BE2C (cell line): ENCODE data around the gene ARPC5. TPM values are rescaled to one million over a fixed set of nuclear protein-coding genes. Genes with fewer than 3 reads are reported as not detected.
"Not testable (repeated sequence)": the region's sequence is repeated elsewhere in the genome, so short reads cannot be mapped to it uniquely, and the experiment has no call there.

Experiments used
- DNase-seq: peaks from one replicate; pipeline ENCODE4 v3.0.0-alpha.2; 2020
- H3K27me3 ChIP-seq: fragments of 250-450 bp; sonication (Bioruptor Pico); 2 replicates; pipeline ENCODE4 v1.5.1; 2020; ENCODE audit warnings: mild to moderate bottlenecking
- H3K36me3 ChIP-seq: fragments of 250-450 bp; sonication (Bioruptor Pico); 2 replicates; pipeline ENCODE4 v1.5.1; 2020; ENCODE audit warnings: mild to moderate bottlenecking
- H3K4me1 ChIP-seq: fragments of 250-450 bp; sonication (Bioruptor Pico); 2 replicates; pipeline ENCODE4 v1.5.1; 2020
- H3K4me3 ChIP-seq: 2 replicates; pipeline ENCODE4 v1.5.1; 2011; ENCODE audit warnings: low read depth, low read length
- H3K9me3 ChIP-seq: fragments of 250-450 bp; sonication (Bioruptor Pico); 2 replicates; pipeline ENCODE4 v1.5.1; 2020
- polyA plus RNA-seq: library from polyadenylated mRNA; unstranded; fragments of >200 nt; gene quantifications from one replicate; pipeline ENCODE4 v1.2.1, GENCODE V29; 2012; ENCODE audit warnings: low read depth, missing spikeins; ENCODE audit not compliant: insufficient read length, insufficient read depth
- TF ChIP-seq, protein P1 (sequence below): IDR thresholded peaks from 2 replicates; pipeline ENCODE4 v1.5.1; 2012; ENCODE audit warnings: mild to moderate bottlenecking, low read depth, low read length

The ARPC5 gene
- 92.3 TPM for polyA plus RNA-seq

DNA sequence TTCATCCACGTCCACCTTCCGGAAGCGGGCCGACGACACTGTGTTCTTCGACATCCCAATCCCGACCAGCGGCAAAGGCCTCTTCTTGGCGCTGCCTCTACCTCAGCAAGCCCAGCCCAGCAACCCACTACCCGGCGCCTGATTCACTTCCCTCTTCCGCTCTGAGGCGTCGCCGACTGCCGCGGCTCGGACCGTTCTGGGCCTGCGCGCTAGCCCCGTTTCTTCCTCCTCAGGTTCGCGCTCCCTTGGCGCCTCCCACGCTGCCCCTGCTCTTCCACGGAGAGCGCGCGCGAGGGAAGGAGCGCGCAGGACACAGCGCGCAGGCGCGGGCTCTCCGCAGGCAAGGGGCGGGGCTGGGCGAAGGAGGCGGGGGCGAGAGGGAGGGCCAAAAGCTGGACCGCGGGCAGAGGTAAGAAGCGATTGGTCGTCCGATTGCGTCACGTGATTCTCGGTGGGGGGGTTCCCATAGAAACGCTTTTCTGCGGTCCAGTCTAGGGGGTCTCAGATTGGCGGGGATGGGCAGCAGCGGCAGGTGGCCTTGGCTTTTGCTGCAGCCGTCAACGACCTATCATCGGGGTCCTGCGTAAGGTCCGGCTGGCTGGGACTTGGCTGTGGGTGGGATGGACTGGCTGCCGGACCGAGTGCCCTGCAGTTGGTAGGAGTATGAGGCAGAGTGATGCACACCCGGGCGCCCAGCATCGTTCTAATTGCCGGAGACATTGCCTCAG, at the start of gene ARPC5:
ARPC5 (minus strand) TSS at position 178 of the 728 bp plus-strand sequence; CDS start at position 54, 124 bp downstream.
- peak; percentile 98 for DNase-seq
- TF ChIP-seq, protein P1, sequence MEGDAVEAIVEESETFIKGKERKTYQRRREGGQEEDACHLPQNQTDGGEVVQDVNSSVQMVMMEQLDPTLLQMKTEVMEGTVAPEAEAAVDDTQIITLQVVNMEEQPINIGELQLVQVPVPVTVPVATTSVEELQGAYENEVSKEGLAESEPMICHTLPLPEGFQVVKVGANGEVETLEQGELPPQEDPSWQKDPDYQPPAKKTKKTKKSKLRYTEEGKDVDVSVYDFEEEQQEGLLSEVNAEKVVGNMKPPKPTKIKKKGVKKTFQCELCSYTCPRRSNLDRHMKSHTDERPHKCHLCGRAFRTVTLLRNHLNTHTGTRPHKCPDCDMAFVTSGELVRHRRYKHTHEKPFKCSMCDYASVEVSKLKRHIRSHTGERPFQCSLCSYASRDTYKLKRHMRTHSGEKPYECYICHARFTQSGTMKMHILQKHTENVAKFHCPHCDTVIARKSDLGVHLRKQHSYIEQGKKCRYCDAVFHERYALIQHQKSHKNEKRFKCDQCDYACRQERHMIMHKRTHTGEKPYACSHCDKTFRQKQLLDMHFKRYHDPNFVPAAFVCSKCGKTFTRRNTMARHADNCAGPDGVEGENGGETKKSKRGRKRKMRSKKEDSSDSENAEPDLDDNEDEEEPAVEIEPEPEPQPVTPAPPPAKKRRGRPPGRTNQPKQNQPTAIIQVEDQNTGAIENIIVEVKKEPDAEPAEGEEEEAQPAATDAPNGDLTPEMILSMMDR, result no peak
- no peaks in the 10 kb centered on the region for H3K36me3 ChIP-seq
- H3K4me1 ChIP-seq, result peaks cover 8% of the 10 kb centered on the region; the same call in 1 of the 2 replicates
- no peaks in the 10 kb centered on the region for H3K27me3 ChIP-seq
- no peaks in the 10 kb centered on the region for H3K9me3 ChIP-seq
- peak within 1 kb of the TSS; percentile 91 for H3K4me3 ChIP-seq

GRCh38 chr1:183685112-183685713, 49.6 kb upstream of the ARPC5 start:
- DNase-seq, result peak; percentile 19

GRCh38 chr1:183679363-183679762, 43.8 kb upstream of the ARPC5 start:
- not testable (repeated sequence) for H3K4me3 ChIP-seq, H3K4me1 ChIP-seq, H3K27me3 ChIP-seq, H3K9me3 ChIP-seq, H3K36me3 ChIP-seq, DNase-seq

More at GRCh38 chr1:183685112-183685713, 49.6 kb upstream of the ARPC5 start:
- Histone ChIP-seq H3K27me3 (no peaks in the 10 kb centered on the region), H3K9me3 (no peaks in the 10 kb centered on the region), H3K4me3 (no peak overlapping the region), H3K36me3 (no peaks in the 10 kb centered on the region), H3K4me1 (no peaks in the 10 kb centered on the region)
- TF ChIP-seq, protein P1, result peak; percentile 82

- TF ChIP-seq, protein P1, result no peak
- H3K9me3 ChIP-seq, result peaks cover 3% of the 10 kb centered on the region; the same call in 1 of the 2 replicates
- DNase-seq, result no peak
Observed at GRCh38 chr1:183678819-183679218, 43.2 kb upstream of the ARPC5 start.

GRCh38 chr1:183676586-183677189, 41.1 kb upstream of the ARPC5 start:
- Histone ChIP-seq H3K4me3 (no peak overlapping the region), H3K4me1 (peaks cover 4% of the 10 kb centered on the region), H3K9me3 (peaks cover 3% of the 10 kb centered on the region; the same call in 1 of the 2 replicates), H3K36me3 (no peaks in the 10 kb centered on the region), H3K27me3 (no peaks in the 10 kb centered on the region)
- peak; percentile 76 for DNase-seq
- TF ChIP-seq, protein P1, result no peak

More at GRCh38 chr1:183678819-183679218, 43.2 kb upstream of the ARPC5 start:
- Histone ChIP-seq H3K36me3 (no peaks in the 10 kb centered on the region), H3K4me1 (peaks cover 4% of the 10 kb centered on the region), H3K4me3 (no peak overlapping the region), H3K27me3 (no peaks in the 10 kb centered on the region)

DNA sequence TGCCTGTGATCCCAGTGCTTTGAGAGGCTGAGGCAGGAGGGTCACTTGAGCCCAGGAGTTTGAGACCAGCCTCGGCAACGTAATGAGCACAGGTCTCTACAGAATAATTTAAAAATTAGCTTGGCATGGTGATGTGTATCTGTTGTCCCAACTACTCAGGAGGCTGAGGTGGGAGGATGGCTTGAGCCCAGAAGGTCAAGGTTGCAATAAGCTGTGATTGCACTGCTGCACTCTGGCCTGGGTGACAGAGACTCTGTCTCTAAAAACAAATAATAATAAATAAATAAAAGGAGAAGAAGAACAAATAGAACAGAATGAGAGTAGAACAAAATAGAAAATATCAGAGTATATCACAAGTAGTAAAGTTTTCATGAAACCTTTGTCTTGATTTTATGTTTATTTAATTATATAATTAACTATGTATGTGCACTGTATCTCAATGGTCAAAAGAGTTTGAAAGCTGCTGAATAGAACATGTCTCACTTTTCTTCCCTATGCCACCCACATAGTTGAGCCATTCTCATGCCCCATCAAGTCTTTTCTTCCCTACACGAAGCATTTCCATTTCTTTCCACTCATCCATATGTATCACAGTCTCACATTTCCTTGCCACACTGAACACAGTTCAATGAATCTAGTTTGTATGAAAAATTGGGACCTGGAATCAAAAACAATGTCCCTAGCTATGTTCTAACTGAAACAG, 40.5 kb upstream of the ARPC5 start:
- Histone ChIP-seq H3K4me1 (peaks cover 4% of the 10 kb centered on the region), H3K27me3 (no peaks in the 10 kb centered on the region), H3K9me3 (peaks cover 3% of the 10 kb centered on the region; the same call in 1 of the 2 replicates), H3K36me3 (no peaks in the 10 kb centered on the region), H3K4me3 (no peak overlapping the region)
- TF ChIP-seq, protein P1, result no peak
- DNase-seq, result no peak
